HG03558 (cell line): ENCODE measurements around the gene MYOZ2.
"Not testable (repeated sequence)": the region's sequence is repeated elsewhere in the genome, so short reads cannot be mapped to it uniquely, and the experiment has no call there.

Experiments used
- ATAC-seq: cut with Tn5 transposase; IDR thresholded peaks from one replicate; pipeline ENCODE4 v1.9.1; 2021; ENCODE audit warnings: moderate number of reproducible peaks; ENCODE audit not compliant: unreplicated experiment; ENCODE audit errors: extremely low read depth

Gene MYOZ2

GRCh38 chr4:119124352-119124751, 11.3 kb upstream of the MYOZ2 start:
- no peak for ATAC-seq

DNA sequence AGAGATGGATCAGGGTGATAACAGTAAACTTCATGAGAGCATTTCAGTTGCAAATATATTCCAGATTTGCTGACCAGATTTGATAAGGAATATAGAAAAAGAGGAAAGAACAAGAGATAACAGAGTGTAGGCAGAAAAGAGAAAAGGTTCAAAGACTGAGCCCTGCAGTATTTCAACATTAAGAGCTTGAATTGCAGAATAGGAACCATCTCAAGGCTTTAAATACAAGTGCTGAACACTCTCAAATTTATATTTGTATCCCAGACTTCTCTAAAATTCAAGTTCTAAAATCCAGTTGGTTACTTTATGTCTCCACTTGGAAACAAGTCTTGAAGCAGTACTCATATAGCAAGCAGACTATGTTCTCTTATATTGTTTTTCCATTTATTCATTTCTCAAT, 9.7 kb upstream of the MYOZ2 start:
- no peak for ATAC-seq

- ATAC-seq: no peak
Observed at GRCh38 chr4:119128148-119128547, 7.5 kb upstream of the MYOZ2 start.

DNA sequence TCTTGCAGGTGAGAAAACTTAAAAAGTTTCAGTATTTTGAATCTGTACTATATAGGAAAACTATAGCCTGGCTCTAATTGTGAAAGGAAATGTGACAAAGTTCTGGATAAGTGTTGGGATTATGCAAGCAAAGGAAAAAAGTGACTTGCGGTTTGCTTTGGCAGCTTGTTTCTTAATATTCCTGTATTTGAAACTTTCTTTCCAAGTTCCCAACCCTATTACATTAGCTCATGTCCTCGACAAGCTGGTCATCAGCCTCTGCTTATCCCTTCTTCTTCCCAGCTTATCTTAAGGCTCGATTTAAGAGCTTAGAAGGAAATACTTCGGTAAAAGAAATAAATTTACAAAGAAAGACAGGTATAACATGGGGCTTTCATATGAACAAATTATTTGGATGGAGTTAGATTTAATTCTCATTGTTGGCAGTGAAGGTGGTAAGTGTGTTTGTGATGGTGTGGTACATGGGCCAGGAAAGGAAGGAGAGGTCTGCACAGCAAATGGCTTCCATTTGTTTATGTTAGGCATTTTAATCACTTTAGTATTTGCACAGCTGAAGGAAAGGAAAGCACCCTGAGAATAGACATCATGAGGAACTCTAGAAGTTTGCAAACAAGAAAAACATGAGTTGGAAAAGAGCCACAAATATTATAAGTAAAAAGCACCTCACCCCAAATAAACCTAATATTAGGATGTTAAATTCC, 5.1 kb upstream of the MYOZ2 start:
- ATAC-seq: no peak

DNA sequence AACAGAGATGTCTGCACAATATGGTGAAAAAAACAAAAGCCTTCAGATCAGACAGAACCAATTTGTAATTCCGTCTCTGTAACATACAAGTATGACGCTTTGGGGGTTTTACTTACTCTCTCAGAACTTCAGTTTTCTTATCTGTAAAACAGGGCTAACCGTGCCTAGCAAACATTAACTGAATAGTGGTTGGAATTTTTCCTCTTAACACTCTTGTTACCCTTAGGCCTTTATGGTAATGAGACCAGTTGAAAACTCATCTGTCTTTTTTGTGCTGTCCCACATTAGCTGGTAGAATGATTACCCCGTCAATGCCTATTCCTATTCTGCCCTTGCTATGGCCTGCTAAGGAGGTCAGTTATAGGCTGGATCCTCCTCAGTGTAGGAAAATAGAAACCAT, 4.5 kb upstream of the MYOZ2 start:
- no peak for ATAC-seq

GRCh38 chr4:119132306-119132705, 3.3 kb upstream of the MYOZ2 start:
- ATAC-seq: no peak

DNA sequence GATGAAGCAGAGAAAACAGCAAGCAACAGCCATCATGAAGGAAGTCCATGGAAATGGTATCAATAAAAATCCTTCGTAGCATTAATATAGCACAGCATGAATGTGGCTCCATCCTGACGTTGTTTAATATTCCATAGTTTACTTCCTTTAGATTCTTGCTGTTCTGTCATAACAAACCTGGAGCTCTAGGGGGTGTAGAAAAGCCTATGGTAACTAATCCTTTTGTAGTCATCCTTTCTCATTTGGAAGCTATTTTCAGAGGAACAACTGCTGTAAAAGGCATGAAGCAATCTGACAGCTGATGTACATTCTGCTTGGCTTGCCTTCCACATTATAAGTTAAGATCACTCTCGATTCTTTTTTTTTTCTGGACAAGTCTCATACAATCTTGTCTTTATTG, 914 bp downstream of the MYOZ2 start:
- ATAC-seq: no peak

DNA sequence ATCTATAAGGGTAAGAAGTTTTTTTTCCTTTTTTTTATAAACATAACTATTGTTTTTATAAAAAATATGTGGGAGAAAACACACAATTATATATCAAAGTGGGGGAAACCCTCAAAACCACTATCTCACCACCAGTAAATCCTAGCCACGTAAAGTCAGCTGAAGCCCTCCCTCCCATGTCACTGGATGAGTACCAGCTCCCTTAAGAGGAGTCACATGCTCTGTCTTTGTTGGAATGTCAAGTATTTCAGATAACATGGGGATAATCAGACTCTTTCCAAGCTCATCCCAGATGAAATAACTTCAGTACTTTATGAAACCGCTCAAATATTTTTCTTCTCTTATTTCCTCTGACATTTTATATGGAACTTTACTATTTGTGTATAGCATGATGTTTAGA, 2.4 kb downstream of the MYOZ2 start:
- ATAC-seq: no peak

DNA sequence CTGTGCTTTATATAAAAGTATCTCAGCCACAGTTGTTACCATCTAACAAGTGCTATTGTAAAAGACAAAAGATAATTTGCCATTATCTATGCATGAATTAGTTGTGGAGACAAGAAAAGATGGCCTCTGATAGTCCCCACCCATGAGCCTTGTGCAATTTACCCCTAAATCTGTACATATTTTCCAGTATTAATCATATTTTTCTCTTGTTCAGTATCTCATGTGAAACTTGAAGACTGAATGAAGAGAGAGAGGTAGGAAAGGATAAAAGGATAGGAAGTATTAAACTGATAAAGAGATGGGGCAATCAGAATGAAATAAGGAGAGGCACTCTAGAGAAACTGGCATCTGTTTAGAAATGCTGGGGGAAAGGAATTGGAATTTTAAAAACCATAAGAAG, 3.7 kb downstream of the MYOZ2 start:
- ATAC-seq: no peak

- ATAC-seq: no peak
Observed at GRCh38 chr4:119139822-119140252, 4.2 kb downstream of the MYOZ2 start.

GRCh38 chr4:119141283-119141682, 5.7 kb downstream of the MYOZ2 start:
- ATAC-seq: not testable (repeated sequence)

DNA sequence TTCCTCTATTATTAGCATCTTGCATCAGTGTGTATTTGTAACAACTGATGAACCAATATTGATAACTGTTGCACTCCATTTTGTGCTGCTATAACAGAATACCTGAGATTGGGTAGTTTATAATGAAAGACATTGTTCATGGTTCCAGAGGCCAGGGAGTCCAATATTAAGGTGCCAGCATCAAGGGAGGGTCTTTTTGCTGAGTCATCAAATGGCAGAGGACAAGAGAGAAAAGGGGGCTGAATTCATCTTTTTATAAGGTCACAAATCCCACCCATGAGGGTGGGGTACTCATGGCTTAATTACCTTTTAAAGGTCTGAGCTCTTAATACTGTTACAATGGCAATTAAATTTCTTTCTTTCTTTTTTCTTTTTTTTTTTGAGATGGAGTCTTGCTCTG, 7.2 kb downstream of the MYOZ2 start:
- ATAC-seq: no peak

GRCh38 chr4:119143341-119143740, 7.7 kb downstream of the MYOZ2 start:
- not testable (repeated sequence) for ATAC-seq

DNA sequence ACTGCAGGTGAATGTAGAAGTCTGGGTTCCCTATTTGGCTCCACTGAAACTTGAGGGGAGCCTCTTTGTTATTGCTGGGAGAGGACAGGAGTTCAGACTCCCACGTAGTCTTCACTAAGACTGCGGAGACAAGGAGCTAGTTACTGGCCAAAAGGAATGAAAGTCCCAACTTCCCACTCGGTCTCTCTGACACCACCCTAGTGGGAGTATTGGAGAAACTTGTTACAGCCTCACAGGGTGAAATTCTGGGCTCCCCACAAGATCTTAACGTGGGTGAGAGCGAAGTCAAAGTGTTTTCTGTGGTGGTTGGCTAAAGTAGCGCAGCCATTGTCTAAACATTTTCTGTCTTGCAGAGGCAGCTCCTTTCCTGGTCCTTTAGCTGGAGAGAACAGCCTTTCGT, 13.5 kb downstream of the MYOZ2 start:
- ATAC-seq: no peak

DNA sequence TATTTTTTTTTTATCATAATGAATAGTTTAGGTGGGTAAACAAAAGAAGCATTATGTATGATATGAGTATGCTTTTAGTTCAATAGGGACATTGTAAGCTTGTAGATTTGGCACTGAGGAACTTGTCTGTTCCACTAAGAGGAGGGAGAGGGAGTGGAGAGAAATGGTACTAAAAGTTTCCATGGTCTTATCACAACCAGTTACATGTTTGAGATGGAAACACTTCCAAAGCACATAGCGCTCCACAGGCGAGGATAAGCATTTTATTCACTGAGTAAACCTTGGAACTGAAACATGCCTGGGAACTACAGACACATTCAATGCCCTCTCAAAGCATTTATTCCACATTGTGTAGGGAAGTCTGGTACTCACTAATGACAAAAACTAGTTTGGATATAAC, 15.5 kb downstream of the MYOZ2 start:
- ATAC-seq: no peak

DNA sequence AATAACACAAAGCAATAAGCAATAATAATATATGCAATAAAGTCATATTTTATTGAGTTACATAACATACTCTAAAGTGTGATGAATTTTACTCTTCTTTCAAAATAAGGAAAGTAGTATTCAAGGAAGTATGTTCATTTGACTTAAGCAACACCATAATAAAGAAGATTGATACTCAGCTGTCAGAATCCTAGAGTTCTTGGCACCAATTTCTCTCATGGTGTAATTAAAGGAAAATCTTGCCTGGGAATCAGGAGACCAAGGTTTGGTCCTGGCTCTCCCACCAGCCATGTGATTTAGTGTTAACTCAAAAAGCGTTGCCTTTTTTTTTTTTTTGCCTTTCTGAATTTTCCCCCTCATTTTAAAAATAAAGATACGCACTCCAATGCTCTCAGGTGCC, 17.1 kb downstream of the MYOZ2 start:
- ATAC-seq: no peak

DNA sequence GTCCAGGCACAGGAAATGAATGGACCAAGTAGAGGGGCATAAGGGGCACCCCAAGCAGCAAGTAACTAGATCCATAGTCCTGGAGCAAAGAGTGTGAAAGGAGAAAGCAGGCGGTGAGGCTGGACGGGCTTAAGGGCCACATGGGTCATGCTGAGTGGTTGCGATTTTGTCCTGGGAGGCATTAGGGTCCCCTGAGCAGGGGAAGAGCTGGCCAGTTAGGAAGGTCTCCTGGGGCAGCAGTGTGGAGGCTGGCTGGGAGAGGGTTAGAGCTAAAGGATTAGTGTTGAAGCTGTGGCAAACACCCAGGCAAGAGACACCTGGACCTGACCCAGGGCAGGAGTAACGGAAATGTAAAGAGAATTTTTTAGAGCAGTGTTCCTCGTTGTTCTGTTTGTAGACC, 26.5 kb downstream of the MYOZ2 start:
- no peak for ATAC-seq

DNA sequence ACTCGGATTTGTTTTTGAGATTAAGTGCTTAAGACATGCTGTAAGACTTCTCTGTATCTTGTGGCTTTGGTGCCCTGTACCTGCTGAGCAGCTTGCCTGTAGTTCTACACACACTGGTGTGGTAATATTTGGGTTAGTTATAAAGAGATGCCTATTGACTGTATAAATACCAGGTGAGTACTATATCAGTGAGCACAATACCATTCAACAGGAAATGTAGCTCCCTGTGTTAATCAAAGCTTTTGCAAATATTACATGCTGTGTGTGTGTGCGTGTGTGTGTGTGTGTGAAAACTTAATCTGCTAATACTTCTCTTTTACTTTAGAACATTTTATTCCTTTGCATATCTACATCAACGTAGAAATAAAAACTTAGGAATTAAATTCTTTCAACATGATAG, 30.1 kb downstream of the MYOZ2 start:
- ATAC-seq: no peak

DNA sequence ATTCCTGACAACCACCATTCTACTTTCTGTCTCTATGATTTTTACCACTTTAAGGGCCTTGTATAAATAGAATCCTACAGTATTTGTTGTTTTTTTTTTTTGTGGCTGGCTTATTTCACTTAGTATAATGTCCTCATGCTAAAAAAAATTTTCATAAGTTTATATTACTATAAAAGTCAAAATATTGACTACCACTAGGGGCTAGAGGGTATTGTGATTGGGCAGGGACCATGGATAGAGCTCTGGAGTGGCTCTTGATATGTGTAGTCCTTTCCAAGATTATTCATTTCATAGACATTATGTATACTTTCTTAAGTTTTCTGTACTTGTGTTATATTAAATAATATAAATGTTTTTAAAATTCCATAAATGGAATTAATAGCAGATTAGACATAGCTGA, 34.6 kb downstream of the MYOZ2 start:
- ATAC-seq: no peak

- no peak for ATAC-seq
Observed at GRCh38 chr4:119172223-119172622, 36.6 kb downstream of the MYOZ2 start.

DNA sequence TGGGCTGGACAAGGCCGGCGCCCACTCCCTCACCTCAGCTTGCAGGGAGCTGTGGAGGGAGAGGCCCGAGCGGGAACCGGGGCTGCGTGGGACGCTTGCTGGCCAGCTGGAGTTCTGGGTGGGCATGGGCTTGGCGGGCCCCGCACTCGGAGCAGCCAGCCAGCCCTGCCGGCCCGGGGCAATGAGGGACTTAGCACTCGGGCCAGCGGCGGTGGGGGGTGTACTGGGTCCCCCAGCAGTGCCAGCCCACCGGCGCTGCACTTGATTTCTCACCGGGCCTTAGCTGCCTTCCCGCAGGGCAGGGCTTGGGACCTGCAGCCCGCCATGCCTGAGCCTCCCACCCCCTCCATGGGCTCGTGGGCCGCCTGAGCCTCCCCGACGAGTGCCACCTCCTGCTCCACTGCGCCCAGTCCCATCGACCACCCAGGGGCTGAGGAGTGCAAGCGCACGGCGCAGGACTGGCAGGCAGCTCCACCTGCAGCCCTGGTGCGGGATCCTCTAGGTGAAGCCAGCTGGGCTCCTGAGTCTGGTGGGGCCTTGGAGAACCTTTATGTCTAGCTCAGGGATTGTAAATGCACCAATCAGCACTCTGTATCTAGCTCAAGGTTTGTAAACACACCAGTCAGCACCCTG, 38.2 kb downstream of the MYOZ2 start:
- ATAC-seq: not testable (repeated sequence)

GRCh38 chr4:119179011-119179410, 43.4 kb downstream of the MYOZ2 start:
- ATAC-seq: no peak
